Loucy (cell line): ENCODE data around the gene HIRIP3.

Experiments used
- EZH2phosphoT487 ChIP-seq: fragments of 200-600 bp; IDR thresholded peaks from 2 replicates; pipeline ENCODE4 v1.6.1; 2018; ENCODE audit warnings: antibody characterized with exemption, mild to moderate bottlenecking, moderate library complexity, borderline replicate concordance
- TF ChIP-seq, protein P1 (sequence below): fragments of 200-600 bp; sonication (generic); conservative IDR thresholded peaks from 2 replicates; pipeline ENCODE4 v1.5.1; 2014; ENCODE audit warnings: mild to moderate bottlenecking, antibody characterized with exemption, low read length

DNA sequence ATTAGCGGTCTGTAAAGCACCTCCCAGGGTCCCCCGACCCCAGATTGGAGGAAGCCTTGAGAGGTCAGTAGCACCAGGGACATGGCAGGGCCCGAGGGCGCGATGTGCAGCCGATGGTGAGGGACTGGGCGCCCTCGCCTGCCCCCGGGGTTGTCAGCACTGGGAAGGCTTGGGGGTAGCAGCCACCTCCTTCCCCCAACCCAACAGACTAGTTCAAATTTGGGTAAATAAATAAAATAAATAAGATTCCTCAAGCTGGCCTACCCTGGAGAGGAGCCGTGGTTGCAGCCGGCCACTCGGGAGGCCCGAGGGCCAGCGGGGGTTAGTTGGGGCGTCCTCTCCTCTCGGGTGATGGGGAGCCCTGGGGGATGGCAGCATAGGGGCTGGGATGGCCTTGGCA is 29.0 kb upstream of the HIRIP3 start:
- TF ChIP-seq, protein P1, sequence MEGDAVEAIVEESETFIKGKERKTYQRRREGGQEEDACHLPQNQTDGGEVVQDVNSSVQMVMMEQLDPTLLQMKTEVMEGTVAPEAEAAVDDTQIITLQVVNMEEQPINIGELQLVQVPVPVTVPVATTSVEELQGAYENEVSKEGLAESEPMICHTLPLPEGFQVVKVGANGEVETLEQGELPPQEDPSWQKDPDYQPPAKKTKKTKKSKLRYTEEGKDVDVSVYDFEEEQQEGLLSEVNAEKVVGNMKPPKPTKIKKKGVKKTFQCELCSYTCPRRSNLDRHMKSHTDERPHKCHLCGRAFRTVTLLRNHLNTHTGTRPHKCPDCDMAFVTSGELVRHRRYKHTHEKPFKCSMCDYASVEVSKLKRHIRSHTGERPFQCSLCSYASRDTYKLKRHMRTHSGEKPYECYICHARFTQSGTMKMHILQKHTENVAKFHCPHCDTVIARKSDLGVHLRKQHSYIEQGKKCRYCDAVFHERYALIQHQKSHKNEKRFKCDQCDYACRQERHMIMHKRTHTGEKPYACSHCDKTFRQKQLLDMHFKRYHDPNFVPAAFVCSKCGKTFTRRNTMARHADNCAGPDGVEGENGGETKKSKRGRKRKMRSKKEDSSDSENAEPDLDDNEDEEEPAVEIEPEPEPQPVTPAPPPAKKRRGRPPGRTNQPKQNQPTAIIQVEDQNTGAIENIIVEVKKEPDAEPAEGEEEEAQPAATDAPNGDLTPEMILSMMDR = no peak
- TF ChIP-seq EZH2phosphoT487 = no peak
